OCI-LY1 (cell line): ENCODE data around the gene KCNH4.

ENCODE experiments used
- CTCF ChIP-seq: fragments of 200-600 bp; sonication (generic), shearing (Covaris generic); IDR thresholded peaks from 2 replicates; pipeline ENCODE4 v1.5.1; 2017; ENCODE audit warnings: mild to moderate bottlenecking, antibody characterized with exemption, low read length, moderate library complexity, mixed read lengths
- EZH2 ChIP-seq: fragments of 200-600 bp; sonication (generic), shearing (Covaris generic); IDR thresholded peaks from 2 replicates; pipeline ENCODE4 v1.8.0; 2017; ENCODE audit warnings: borderline replicate concordance, mixed run types, mild to moderate bottlenecking, antibody characterized with exemption, low read length, moderate library complexity, mixed read lengths

GRCh38 chr17:42119301-42119700 lies 61.6 kb downstream of the KCNH4 start:
- TF ChIP-seq CTCF = no peak
- TF ChIP-seq EZH2 = no peak
